B cell (primary cell): ENCODE results near the gene TMEM208. TPM values are rescaled to one million over a fixed set of nuclear protein-coding genes. Genes with fewer than 3 reads are reported as not detected.

Source experiments
- ATAC-seq: fragments of 200-7000 bp; cut with Tn5 transposase; one replicate; pipeline ENCODE4 v1.10.0; 2021; ENCODE audit warnings: low read depth, mild to moderate bottlenecking, moderate number of reproducible peaks, moderate library complexity
- CTCF ChIA-PET: fragments of 350-600 bp; sonication (Branson Sonifier 250); formaldehyde crosslinking; loops from one replicate; lab custom pipeline; 2021; ENCODE audit warnings: antibody characterized with exemption, inconsistent platforms; lab: Charles Lee
- POLR2A ChIA-PET: fragments of 350-600 bp; sonication (Branson Sonifier 250); formaldehyde crosslinking; loops from one replicate; lab custom pipeline; 2021; ENCODE audit warnings: antibody characterized with exemption; lab: Charles Lee
- DNase-seq: peaks from one replicate; pipeline ENCODE4 v3.0.0; 2013
- H2AFZ ChIP-seq: 2 replicates; pipeline ENCODE4 v1.6.1; 2012; ENCODE audit warnings: mild to moderate bottlenecking, low read depth, low read length; ENCODE audit not compliant: insufficient read depth, poor library complexity, severe bottlenecking
- H3K27ac ChIP-seq, 2 donors: 1 replicate in 1 of 2; 2 replicates in 1 of 2; pipeline ENCODE4 v1.5.1; 2012 to 2013; ENCODE audit warnings: low read length in 2 of 2, mild to moderate bottlenecking in 2 of 2, moderate library complexity in 1 of 2
- H3K27me3 ChIP-seq, 4 experiments: fragments of 200-600 bp in 1 of 4; sonication (generic) in 1 of 4; replicated peaks in 1 of 4; 1 replicate in 2 of 4; 2 replicates in 2 of 4; pipeline versions ENCODE4 v1.6.1 to v1.7.0; 2013 to 2016; ENCODE audit warnings: low read length in 3 of 4, mild to moderate bottlenecking in 2 of 4, mixed read lengths in 1 of 4, moderate library complexity in 1 of 4; ENCODE audit not compliant: insufficient read depth in 4 of 4, control insufficient read depth in 3 of 4; ENCODE audit errors: control extremely low read depth in 1 of 4
- H3K36me3 ChIP-seq, 2 experiments: replicated peaks in 1 of 2; 1 replicate in 1 of 2; 2 replicates in 1 of 2; pipeline versions ENCODE4 v1.6.1 to v1.7.1; 2013; ENCODE audit warnings: low read length in 1 of 2; ENCODE audit not compliant: insufficient read depth in 2 of 2, control insufficient read depth in 1 of 2; ENCODE audit errors: control extremely low read depth in 1 of 2, extremely low read depth in 1 of 2
- H3K4me1 ChIP-seq, 2 donors: fragments of 200-600 bp in 1 of 2; sonication (generic) in 1 of 2; 1 replicate in 1 of 2; 2 replicates in 1 of 2; pipeline versions ENCODE4 v1.5.1 to v1.6.1; 2013 to 2017; ENCODE audit warnings: low read length in 2 of 2; ENCODE audit not compliant: control insufficient read depth in 2 of 2, insufficient read depth in 2 of 2
- H3K4me2 ChIP-seq: replicated peaks from 2 replicates; pipeline ENCODE3; 2012; ENCODE audit warnings: mild to moderate bottlenecking, low read depth, low read length; ENCODE audit not compliant: poor library complexity, severe bottlenecking
- H3K4me3 ChIP-seq, 5 experiments: fragments of 200-600 bp in 1 of 5; sonication (generic) in 1 of 5; 1 replicate in 3 of 5; 2 replicates in 2 of 5; pipeline versions ENCODE4 v1.5.1 to v1.7.0; 2011 to 2016; ENCODE audit warnings: low read length in 4 of 5, mild to moderate bottlenecking in 4 of 5, low read depth in 2 of 5, control low read depth in 1 of 5, moderate library complexity in 1 of 5; ENCODE audit not compliant: insufficient read depth in 1 of 5; ENCODE audit errors: control extremely low read depth in 1 of 5, extremely low read depth in 1 of 5
- H3K79me2 ChIP-seq: fragments of 200-600 bp; sonication (generic); one replicate; pipeline ENCODE4 v1.6.0; 2016; ENCODE audit warnings: low read length; ENCODE audit not compliant: control insufficient read depth, insufficient read depth
- H3K9ac ChIP-seq: fragments of 200-600 bp; sonication (generic); 2 replicates; pipeline ENCODE4 v1.6.1; 2017; ENCODE audit warnings: mild to moderate bottlenecking, low read length, moderate library complexity
- H3K9me3 ChIP-seq, 3 donors: one replicate each; pipeline versions ENCODE4 v1.6.1 to v1.7.1; 2013; ENCODE audit warnings: low read length in 2 of 3; ENCODE audit not compliant: control insufficient read depth in 2 of 3, insufficient read depth in 1 of 3; ENCODE audit errors: control extremely low read depth in 1 of 3
- H4K20me1 ChIP-seq: 2 replicates; pipeline ENCODE4 v1.6.0; 2012; ENCODE audit warnings: mild to moderate bottlenecking, low read length; ENCODE audit not compliant: insufficient read depth, control insufficient read depth, poor library complexity, severe bottlenecking
- H3K27ac Mint-ChIP-seq: one replicate; pipeline ENCODE4 v1.8.0; 2021; ENCODE audit warnings: mixed read lengths
- H3K27me3 Mint-ChIP-seq: one replicate; pipeline ENCODE4 v1.8.0; 2021; ENCODE audit warnings: mixed read lengths
- H3K4me1 Mint-ChIP-seq: one replicate; pipeline ENCODE4 v1.8.0; 2021; ENCODE audit warnings: mixed read lengths
- H3K4me3 Mint-ChIP-seq: one replicate; pipeline ENCODE4 v1.8.0; 2021; ENCODE audit warnings: mixed read lengths
- H3K9me3 Mint-ChIP-seq: one replicate; pipeline ENCODE4 v1.8.0; 2022; ENCODE audit warnings: mixed read lengths; ENCODE audit not compliant: insufficient read depth
- CTCF ChIP-seq: fragments of 200-600 bp; IDR thresholded peaks from one replicate; pipeline ENCODE4 v1.8.0; 2022; ENCODE audit warnings: antibody characterized with exemption, mild to moderate bottlenecking
- EZH2 ChIP-seq: IDR thresholded peaks from 2 replicates; pipeline ENCODE4 v1.6.1; 2012; ENCODE audit warnings: borderline replicate concordance, low read depth, mild to moderate bottlenecking, moderate library complexity, low read length; ENCODE audit not compliant: insufficient read depth, poor library complexity, severe bottlenecking
- WGBS: methylation state at CpG from one replicate; pipeline ENCODE4 v1.1.5; 2013; ENCODE audit warnings: missing lambda C conversion rate; ENCODE audit not compliant: insufficient coverage; 5-methylcytosine and 5-hydroxymethylcytosine counted together
- intact Hi-C: fragments of 100-400 bp; cut with micrococcal nuclease; formaldehyde crosslinking; loops from one replicate; pipeline ENCODE4 v1.10.0; 2022
- polyA plus RNA-seq: library from polyadenylated mRNA; depleted of rRNA; stranded (reverse); fragments of >200 nt; gene quantifications from 2 replicates; pipeline ENCODE4 v1.2.3, GENCODE V29; 2012
- total RNA-seq, 2 donors: library from RNA; stranded (reverse); fragments of 120-200 nt in 1 of 2; gene quantifications; 1 replicate in 1 of 2; 2 replicates in 1 of 2; pipeline versions ENCODE4 v1.2.3 to v1.2.4, GENCODE V29; 2013 to 2022

Gene TMEM208
- total and polyA plus RNA-seq, 2 donors (not counting 1 experiment from before 2014, with no cell fraction given), result 36.1 to 40.4 TPM

- POLR2A ChIA-PET, result no interaction called here
- no peak for DNase-seq
- H3K27me3 ChIP-seq, result peaks cover 0 to 2% (median 0%) of the 10 kb centered on the region in 4 experiments
- Mint-ChIP-seq H3K4me3 (no peak overlapping the region), H3K9me3 (no peaks in the 10 kb centered on the region), H3K27me3 (peaks cover 12% of the 10 kb centered on the region), H3K4me1 (no peaks in the 10 kb centered on the region), H3K27ac (no peak overlapping the region)
- CTCF ChIA-PET, result interaction anchor here (1.1 kb wide), 1 partner anchor 221 kb away, joined by 3 read pairs; no protein-coding TSS in a partner anchor
- H3K4me1 ChIP-seq, result no peaks in the 10 kb centered on the region
- H3K9me3 ChIP-seq, result no peaks in the 10 kb centered on the region
- H3K9ac ChIP-seq, result no peak overlapping the region
- no peak overlapping the region for H3K27ac ChIP-seq
- no peak overlapping the region for H3K4me2 ChIP-seq
- ATAC-seq, result no peak
- no peaks in the 10 kb centered on the region for H3K36me3 ChIP-seq
- H4K20me1 ChIP-seq, result no peaks in the 10 kb centered on the region
- intact Hi-C loops, result no loop called here
- WGBS, result 96% methylated on average over 9 of the region's 11 CpGs
- no peak for TF ChIP-seq EZH2
- no peak for TF ChIP-seq CTCF
- no peak overlapping the region for H2AFZ ChIP-seq
- no peaks in the 10 kb centered on the region for H3K79me2 ChIP-seq
- H3K4me3 ChIP-seq, result no peak overlapping the region
These were observed 31.4 kb downstream of the TMEM208 start for GRCh38 chr16:67258161-67258835.

- Histone ChIP-seq H3K36me3 (no peaks in the 10 kb centered on the region), H3K9me3 (no peaks in the 10 kb centered on the region), H3K4me3 (no peak overlapping the region), H3K9ac (no peak overlapping the region), H3K27ac (no peak overlapping the region), H3K79me2 (no peaks in the 10 kb centered on the region), H2AFZ (no peak overlapping the region), H3K4me1 (no peaks in the 10 kb centered on the region), H3K4me2 (no peak overlapping the region), H3K27me3 (peaks cover 0 to 2% (median 0%) of the 10 kb centered on the region in 4 experiments), H4K20me1 (no peaks in the 10 kb centered on the region)
- Mint-ChIP-seq H3K4me1 (no peaks in the 10 kb centered on the region), H3K27me3 (peaks cover 12% of the 10 kb centered on the region), H3K4me3 (no peak overlapping the region), H3K27ac (no peak overlapping the region), H3K9me3 (no peaks in the 10 kb centered on the region)
- no peak for DNase-seq
- TF ChIP-seq EZH2 (no peak), CTCF (no peak)
- CTCF ChIA-PET, result interaction anchor here (1.7 to 2.0 kb wide), 3 partner anchors 10 to 140 kb away, joined by 5 to 13 read pairs (median 11); no protein-coding TSS in a partner anchor
- intact Hi-C loops, result loop anchor here (1.0 kb wide), 1 partner anchor 140 kb away; no protein-coding TSS in a partner anchor
- WGBS, result 98% methylated on average over 12 of the region's 12 CpGs
- POLR2A ChIA-PET, result no interaction called here
- ATAC-seq, result no peak
These were observed 32.8 kb downstream of the TMEM208 start for GRCh38 chr16:67259705-67260104.
